Activated T-cell treated with anti-CD3 and anti-CD28 coated beads, Interleukin-2, amount 50 U/mL, for 72 hours (primary cell): ENCODE results near the gene COLEC11. TPM values are rescaled to one million over a fixed set of nuclear protein-coding genes. Genes with fewer than 3 reads are reported as not detected.

Experiments used
- ATAC-seq, 2 donors: fragments of 150-1000 bp; cut with Tn5 transposase; replicated peaks in 1 of 2; 2 replicates each; pipeline ENCODE4 v1.10.0; 2021; ENCODE audit warnings: moderate library complexity in 2 of 2, mild to moderate bottlenecking in 1 of 2
- DNase-seq, 2 donors: peaks; one replicate each; pipeline ENCODE4 v3.0.0; 2021 to 2022; ENCODE audit warnings: mixed read lengths in 1 of 2
- H3K27ac Mint-ChIP-seq: one replicate; pipeline ENCODE4 v1.8.0; 2022; ENCODE audit warnings: mild to moderate bottlenecking, moderate library complexity, mixed read lengths
- H3K27me3 Mint-ChIP-seq: one replicate; pipeline ENCODE4 v1.8.0; 2022; ENCODE audit warnings: low read depth, mixed read lengths
- H3K36me3 Mint-ChIP-seq, 2 donors: one replicate each; pipeline ENCODE4 v1.8.0; 2022; ENCODE audit warnings: mixed read lengths in 2 of 2, mild to moderate bottlenecking in 1 of 2; ENCODE audit not compliant: insufficient read depth in 2 of 2
- H3K4me1 Mint-ChIP-seq: one replicate; pipeline ENCODE4 v1.8.0; 2022; ENCODE audit warnings: low read depth, mixed read lengths
- H3K4me3 Mint-ChIP-seq, 2 donors: one replicate each; pipeline ENCODE4 v1.8.0; 2022; ENCODE audit warnings: mild to moderate bottlenecking in 2 of 2, mixed read lengths in 2 of 2, moderate library complexity in 2 of 2
- H3K9me3 Mint-ChIP-seq, 2 donors: one replicate each; pipeline ENCODE4 v1.8.0; 2022; ENCODE audit warnings: mixed read lengths in 2 of 2
- total RNA-seq, 2 donors: library from RNA; stranded (reverse); gene quantifications; one replicate each; pipeline ENCODE4 v1.2.3, GENCODE V29; 2022

The COLEC11 gene
- total RNA-seq, 2 donors from 2014 or later: 0.21 to 0.41 TPM

DNA sequence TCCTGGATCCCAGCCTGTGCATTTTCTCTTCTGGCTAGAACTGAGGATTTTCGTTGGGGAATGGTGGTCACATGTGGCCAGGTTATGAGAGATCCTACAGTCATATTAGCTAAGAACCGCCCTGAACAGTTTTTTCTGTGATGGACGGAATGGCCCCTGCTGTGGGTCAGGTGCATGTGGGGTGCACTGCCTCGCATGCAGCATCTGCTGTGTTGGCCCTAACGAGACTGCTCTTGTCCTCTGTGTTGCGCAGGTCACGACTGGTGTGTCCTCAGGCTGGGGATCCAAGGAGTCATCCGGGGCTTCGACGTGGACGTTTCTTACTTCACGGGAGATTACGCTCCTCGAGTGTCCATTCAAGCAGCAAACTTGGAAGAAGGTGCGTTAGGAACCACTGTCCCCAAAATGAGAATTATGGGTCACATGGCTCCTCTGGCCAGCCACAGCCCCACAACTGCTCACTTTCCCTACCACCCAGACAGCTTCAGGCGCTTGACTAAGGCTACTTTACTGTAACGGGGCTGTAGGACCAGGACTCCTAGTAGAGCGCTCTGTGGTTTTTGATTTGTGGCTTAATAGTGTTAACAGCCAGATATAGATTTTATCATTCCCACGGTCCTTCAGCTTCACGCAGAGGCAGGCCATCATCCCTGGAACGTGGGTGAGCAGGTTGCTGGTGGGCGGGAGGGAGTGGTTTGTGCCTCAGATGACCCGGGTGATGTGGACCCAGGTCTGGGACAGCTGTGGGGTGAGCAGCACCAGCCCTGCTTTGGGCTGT lies 84.9 kb downstream of the COLEC11 start:
- Mint-ChIP-seq H3K27ac (no peak overlapping the region), H3K4me1 (no peaks in the 10 kb centered on the region), H3K9me3 (no peaks in the 10 kb centered on the region), H3K27me3 (peaks cover 10% of the 10 kb centered on the region), H3K36me3 (no peaks in the 10 kb centered on the region), H3K4me3 (no peak overlapping the region)
- ATAC-seq (no peak), DNase-seq (no peak)

DNA sequence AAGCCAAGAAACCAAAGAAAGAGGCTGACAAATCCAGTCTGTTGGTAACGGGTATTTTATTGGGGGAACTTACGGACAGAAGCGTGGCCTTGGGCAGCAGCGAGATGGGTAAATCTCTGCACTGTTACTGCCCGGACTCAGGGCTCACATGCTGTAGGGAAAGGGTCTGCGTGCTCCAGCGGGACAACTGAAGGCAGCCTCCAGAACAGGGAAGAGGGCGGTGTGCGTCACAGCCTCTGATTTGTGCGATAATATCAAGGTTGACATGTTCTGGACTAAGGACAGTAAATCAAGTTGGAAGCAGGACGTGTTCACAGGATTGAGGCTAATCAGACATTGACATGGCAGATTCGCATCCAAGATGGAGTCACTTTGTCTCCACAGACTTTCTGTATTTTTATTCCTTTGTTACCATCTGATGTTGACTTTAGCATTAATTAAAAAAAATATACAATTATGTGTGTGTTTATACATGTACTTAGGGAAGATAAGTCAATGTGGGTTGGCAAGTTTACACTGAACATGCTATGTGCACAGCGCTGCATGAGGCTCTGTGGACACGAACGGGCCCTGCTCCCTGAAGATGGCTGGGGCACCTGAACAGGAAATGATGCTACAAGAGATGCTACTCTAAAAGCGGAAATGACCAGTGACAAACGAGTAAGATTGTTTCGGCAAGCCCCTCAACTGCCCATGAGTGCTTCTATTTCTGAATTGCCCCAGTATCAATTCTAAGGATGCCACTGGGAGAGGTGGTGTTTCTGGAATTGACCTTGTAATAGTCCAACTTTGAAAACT lies 85.8 kb downstream of the COLEC11 start:
- no peaks in the 10 kb centered on the region for H3K4me1 Mint-ChIP-seq
- H3K4me3 Mint-ChIP-seq: no peak overlapping the region
- H3K36me3 Mint-ChIP-seq: no peaks in the 10 kb centered on the region
- DNase-seq (no peak), ATAC-seq (no peak)
- H3K27me3 Mint-ChIP-seq: peaks cover 6% of the 10 kb centered on the region
- no peaks in the 10 kb centered on the region for H3K9me3 Mint-ChIP-seq
- no peak overlapping the region for H3K27ac Mint-ChIP-seq

DNA sequence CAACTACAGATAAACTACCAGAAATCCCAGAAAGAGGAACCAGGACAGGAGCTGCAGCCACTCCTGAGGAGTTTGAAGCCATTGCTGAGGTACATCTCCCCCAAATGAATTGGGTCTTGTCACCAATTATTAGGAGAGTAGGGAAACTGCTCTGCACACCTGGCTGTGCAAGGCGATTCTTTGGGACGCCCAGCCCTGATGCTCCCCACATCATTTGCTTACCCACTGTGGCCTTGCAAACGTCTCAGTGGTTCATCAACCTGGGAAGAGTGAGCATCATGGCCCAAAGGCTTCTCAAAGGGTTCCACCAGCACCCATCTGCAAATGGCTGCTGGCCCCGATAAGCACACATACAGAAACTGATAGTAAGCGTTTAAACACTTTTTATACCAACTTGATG lies 86.7 kb downstream of the COLEC11 start:
- H3K9me3 Mint-ChIP-seq: no peaks in the 10 kb centered on the region
- ATAC-seq: no peak
- H3K4me3 Mint-ChIP-seq: no peak overlapping the region
- no peaks in the 10 kb centered on the region for H3K4me1 Mint-ChIP-seq
- no peaks in the 10 kb centered on the region for H3K36me3 Mint-ChIP-seq
- H3K27me3 Mint-ChIP-seq: peaks cover 6% of the 10 kb centered on the region
- no peak for DNase-seq
- no peak overlapping the region for H3K27ac Mint-ChIP-seq

DNA sequence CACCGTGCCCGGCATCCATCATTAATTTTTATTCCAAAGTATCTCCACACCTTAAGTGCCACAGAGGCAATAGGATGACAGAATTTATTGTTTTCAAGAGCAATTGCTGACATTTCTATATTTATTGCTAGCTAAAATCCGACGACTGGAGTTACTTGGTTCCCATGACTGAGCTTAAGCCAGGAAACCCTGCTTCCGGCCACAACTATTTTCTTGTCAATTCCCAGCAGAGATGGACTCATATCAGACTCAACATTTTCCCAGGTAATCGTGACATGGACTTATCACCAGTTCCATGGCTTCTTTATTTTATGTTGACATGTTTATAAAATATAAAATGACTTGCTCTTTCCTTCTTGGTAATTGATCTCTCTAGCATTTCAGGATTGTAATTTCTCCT lies 87.9 kb downstream of the COLEC11 start:
- Mint-ChIP-seq H3K4me1 (no peaks in the 10 kb centered on the region), H3K9me3 (no peaks in the 10 kb centered on the region), H3K4me3 (no peak overlapping the region), H3K27me3 (peaks cover 13% of the 10 kb centered on the region), H3K36me3 (no peaks in the 10 kb centered on the region), H3K27ac (no peak overlapping the region)
- no peak for DNase-seq
- ATAC-seq: no peak

DNA sequence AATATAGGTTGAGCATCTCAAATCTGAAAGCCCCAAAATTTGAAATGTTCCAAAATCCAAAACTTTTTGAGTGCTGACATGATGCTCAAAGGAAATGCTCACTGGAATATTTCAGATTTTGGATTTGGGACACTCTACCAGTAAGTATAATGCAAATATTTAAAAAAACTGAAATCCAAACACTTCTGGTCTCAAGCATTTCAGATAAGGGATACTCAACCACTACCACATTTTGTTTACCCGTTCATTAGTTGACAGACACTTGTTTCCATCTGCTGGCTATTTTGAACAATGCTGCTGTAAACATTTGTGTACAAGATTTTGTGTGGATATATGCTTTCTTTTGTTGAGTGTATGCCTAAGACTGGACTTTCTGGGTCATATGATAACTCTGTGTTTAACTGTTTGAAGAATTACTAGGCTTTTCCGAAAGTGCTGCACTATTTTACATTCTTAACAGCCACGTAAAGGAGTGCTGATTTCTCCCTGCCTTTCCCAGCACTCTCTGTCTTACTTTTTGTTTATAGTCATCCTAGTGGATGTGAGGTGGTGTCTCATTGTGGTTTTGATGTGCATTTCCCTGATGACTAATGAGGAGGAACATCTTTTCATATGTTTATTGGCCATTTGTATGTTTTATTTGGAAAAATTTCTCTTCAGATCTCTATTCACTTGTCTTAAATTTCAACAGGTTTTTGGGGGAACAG lies 89.0 kb downstream of the COLEC11 start:
- Mint-ChIP-seq H3K4me1 (no peaks in the 10 kb centered on the region), H3K27me3 (peaks cover 11% of the 10 kb centered on the region), H3K9me3 (no peaks in the 10 kb centered on the region), H3K36me3 (no peaks in the 10 kb centered on the region), H3K27ac (no peak overlapping the region), H3K4me3 (no peak overlapping the region)
- DNase-seq (no peak), ATAC-seq (no peak)

DNA sequence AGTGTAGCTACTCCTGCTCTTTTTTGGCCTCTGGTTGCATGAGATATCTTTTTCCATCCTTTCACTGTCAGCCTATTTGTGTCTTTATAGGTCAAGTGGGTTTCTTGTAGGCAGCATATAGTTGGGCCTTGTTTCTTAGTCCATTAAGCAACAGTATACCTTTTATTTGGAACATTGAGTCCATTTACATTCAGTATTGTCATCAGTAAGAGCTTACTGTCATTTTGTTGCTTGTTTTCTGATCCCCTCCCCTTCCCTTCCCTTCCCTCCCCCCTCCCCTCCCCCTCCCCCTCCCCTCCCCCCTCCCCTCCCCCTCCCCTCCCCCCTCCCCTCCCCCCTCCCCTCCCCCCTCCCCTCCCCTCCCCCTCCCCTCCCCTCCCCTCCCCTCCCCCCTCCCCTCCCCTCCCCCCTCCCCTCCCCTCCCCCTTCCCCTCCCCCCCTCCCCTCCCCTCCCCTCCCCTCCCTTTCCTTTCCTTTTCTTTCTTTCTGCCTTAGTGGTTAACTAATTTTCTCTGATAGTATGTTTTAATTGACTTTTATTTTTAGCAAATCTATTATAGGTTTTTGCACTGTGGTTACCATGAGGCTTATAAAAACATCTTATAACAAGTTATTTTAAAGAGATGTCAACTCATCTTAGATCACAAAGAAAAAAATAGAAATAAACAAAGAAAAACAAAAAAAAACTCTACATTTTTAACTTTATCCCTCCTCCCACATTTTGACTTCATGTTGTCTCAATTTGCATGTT lies 95.3 kb downstream of the COLEC11 start:
- Mint-ChIP-seq H3K9me3 (peaks cover 2% of the 10 kb centered on the region in 2 donors), H3K4me1 (no peaks in the 10 kb centered on the region), H3K4me3 (no peak overlapping the region), H3K27ac (no peak overlapping the region), H3K27me3 (peaks cover 16% of the 10 kb centered on the region), H3K36me3 (peaks cover 1 to 3% of the 10 kb centered on the region in 2 donors)
- no peak for ATAC-seq
- DNase-seq: no peak

DNA sequence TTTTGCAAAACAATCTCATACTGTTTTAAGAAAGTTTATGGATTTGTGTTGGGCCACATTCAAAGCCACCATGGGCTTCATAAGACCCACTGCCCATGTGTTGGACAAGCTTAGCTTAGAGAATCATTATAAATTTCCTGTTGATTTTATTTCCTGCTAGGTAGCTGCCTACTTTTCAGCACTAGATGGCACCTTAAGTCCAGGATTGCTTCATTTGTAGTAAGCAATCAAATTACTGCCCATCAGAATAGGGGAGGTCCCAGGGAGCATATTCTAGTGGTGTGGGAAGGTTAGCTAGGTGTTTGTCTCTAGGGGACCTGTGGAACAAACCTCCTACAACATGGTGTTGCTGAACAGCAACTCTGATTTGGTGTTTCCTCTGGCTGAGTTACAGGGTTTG lies 97.5 kb downstream of the COLEC11 start:
- DNase-seq (no peak), ATAC-seq (no peak)
- no peak overlapping the region for H3K4me3 Mint-ChIP-seq
- peaks cover 1 to 3% of the 10 kb centered on the region in 2 donors for H3K36me3 Mint-ChIP-seq
- peaks cover 12% of the 10 kb centered on the region for H3K27me3 Mint-ChIP-seq
- H3K9me3 Mint-ChIP-seq: peaks cover 2% of the 10 kb centered on the region in 2 donors
- H3K4me1 Mint-ChIP-seq: no peaks in the 10 kb centered on the region
- H3K27ac Mint-ChIP-seq: no peak overlapping the region

Other genes with a start within 250 kb of the COLEC11 start
- 10 to 100 TPM; 34.5 to 35.1 TPM for gene EIPR1, start 217.3 kb upstream of the COLEC11 start, total RNA-seq
- gene TRAPPC12, start 215.4 kb upstream of the COLEC11 start, total RNA-seq: 10 to 100 TPM; 85.4 to 86.0 TPM
- gene ADI1, start 75.6 kb upstream of the COLEC11 start, total RNA-seq: 10 to 100 TPM; 24.1 to 26.4 TPM
- gene RNASEH1, start 36.8 kb upstream of the COLEC11 start, total RNA-seq: 10 to 100 TPM; 23.4 to 24.1 TPM
- gene RPS7, start 19.9 kb upstream of the COLEC11 start, total RNA-seq: 1,000 to 10,000 TPM; 1,606 to 1,760 TPM
- not detected for gene ALLC, start 63.1 kb downstream of the COLEC11 start, total RNA-seq
- gene DCDC2C, start 108.5 kb downstream of the COLEC11 start, total RNA-seq: not detected